ENCODE measurements around the gene JARID2.

Gene JARID2

GRCh38 chr6:15350386-15351083 lies 104.7 kb downstream of the JARID2 start:
- in situ Hi-C loops (cut with HindIII; ENCODE audit: low sequenced_read_pairs), result no loop called here

- in situ Hi-C loops (cut with HindIII; ENCODE audit: low sequenced_read_pairs), result no loop called here
Measured at GRCh38 chr6:15351631-15352030, 105.8 kb downstream of the JARID2 start.

GRCh38 chr6:15352220-15352619 lies 106.4 kb downstream of the JARID2 start:
- in situ Hi-C loops (cut with HindIII; ENCODE audit: low sequenced_read_pairs), result no loop called here

GRCh38 chr6:15352845-15353244 lies 107.0 kb downstream of the JARID2 start:
- in situ Hi-C loops (cut with HindIII; ENCODE audit: low sequenced_read_pairs), result no loop called here

GRCh38 chr6:15355683-15356099 lies 109.8 kb downstream of the JARID2 start:
- in situ Hi-C loops (cut with HindIII; ENCODE audit: low sequenced_read_pairs), result no loop called here

- in situ Hi-C loops (cut with HindIII; ENCODE audit: low sequenced_read_pairs), result no loop called here
Measured at GRCh38 chr6:15356179-15356578, 110.3 kb downstream of the JARID2 start.

GRCh38 chr6:15356937-15357336 lies 111.1 kb downstream of the JARID2 start:
- in situ Hi-C loops (cut with HindIII; ENCODE audit: low sequenced_read_pairs), result no loop called here

GRCh38 chr6:15357782-15358181 lies 111.9 kb downstream of the JARID2 start:
- in situ Hi-C loops (cut with HindIII; ENCODE audit: low sequenced_read_pairs), result no loop called here

GRCh38 chr6:15358579-15359327 lies 112.9 kb downstream of the JARID2 start:
- in situ Hi-C loops (cut with HindIII; ENCODE audit: low sequenced_read_pairs), result no loop called here

GRCh38 chr6:15359335-15359862 lies 113.5 kb downstream of the JARID2 start:
- in situ Hi-C loops (cut with HindIII; ENCODE audit: low sequenced_read_pairs), result no loop called here

GRCh38 chr6:15360300-15360699 lies 114.4 kb downstream of the JARID2 start:
- in situ Hi-C loops (cut with HindIII; ENCODE audit: low sequenced_read_pairs), result no loop called here

GRCh38 chr6:15361197-15361596 lies 115.3 kb downstream of the JARID2 start:
- in situ Hi-C loops (cut with HindIII; ENCODE audit: low sequenced_read_pairs), result no loop called here

- in situ Hi-C loops (cut with HindIII; ENCODE audit: low sequenced_read_pairs), result no loop called here
Measured at GRCh38 chr6:15362274-15363160, 116.6 kb downstream of the JARID2 start.

- in situ Hi-C loops (cut with HindIII; ENCODE audit: low sequenced_read_pairs), result no loop called here
Measured at GRCh38 chr6:15363164-15363522, 117.3 kb downstream of the JARID2 start.

- in situ Hi-C loops (cut with HindIII; ENCODE audit: low sequenced_read_pairs), result no loop called here
Measured at GRCh38 chr6:15363523-15364400, 117.9 kb downstream of the JARID2 start.

GRCh38 chr6:15364401-15365037 lies 118.7 kb downstream of the JARID2 start:
- in situ Hi-C loops (cut with HindIII; ENCODE audit: low sequenced_read_pairs), result no loop called here

GRCh38 chr6:15365273-15365687 lies 119.4 kb downstream of the JARID2 start:
- in situ Hi-C loops (cut with HindIII; ENCODE audit: low sequenced_read_pairs), result no loop called here

GRCh38 chr6:15366003-15366535 lies 120.2 kb downstream of the JARID2 start:
- in situ Hi-C loops (cut with HindIII; ENCODE audit: low sequenced_read_pairs), result no loop called here

GRCh38 chr6:15366879-15367278 lies 121.0 kb downstream of the JARID2 start:
- in situ Hi-C loops (cut with HindIII; ENCODE audit: low sequenced_read_pairs), result no loop called here

All from DLD1 (cell line).